C4-2B (cell line): ENCODE results near the gene COL15A1.

ENCODE experiments used
- CTCF ChIP-seq: fragments of 450-650 bp; conservative IDR thresholded peaks from 2 replicates; pipeline ENCODE4 v1.5.1; 2017; ENCODE audit warnings: mild to moderate bottlenecking
- ZFX ChIP-seq: fragments of 450-650 bp; IDR thresholded peaks from 2 replicates; pipeline ENCODE4 v1.6.1; 2017

- TF ChIP-seq CTCF (no peak), ZFX (no peak)
These were observed 74.9 kb downstream of the COL15A1 start for GRCh38 chr9:99018653-99019052.
